NB4 (cell line): ENCODE measurements around the gene CIT.

Source experiments
- DNase-seq: peaks from one replicate; pipeline ENCODE4 v3.0.0; 2010; ENCODE audit warnings: low read depth
- H3K4me3 ChIP-seq: one replicate; pipeline ENCODE4 v1.5.1; 2011; ENCODE audit warnings: mild to moderate bottlenecking, low read depth, low read length, moderate library complexity
- MYC ChIP-seq: IDR thresholded peaks from 2 replicates; pipeline ENCODE4 v1.6.1; 2011; ENCODE audit warnings: low read depth, low read length
- POLR2A ChIP-seq: IDR thresholded peaks from 2 replicates; pipeline ENCODE4 v1.6.1; 2011; ENCODE audit warnings: mild to moderate bottlenecking; ENCODE audit not compliant: insufficient read length; ENCODE audit errors: extremely low read depth
- TF ChIP-seq, protein P1 (sequence below): IDR thresholded peaks from one replicate; pipeline ENCODE4 v1.5.1; 2012; ENCODE audit warnings: low read depth, low read length
- TF ChIP-seq, protein P2 (sequence below): IDR thresholded peaks from 2 replicates; pipeline ENCODE4 v1.6.1; 2011; ENCODE audit warnings: low read depth, low read length

CIT gene

DNA sequence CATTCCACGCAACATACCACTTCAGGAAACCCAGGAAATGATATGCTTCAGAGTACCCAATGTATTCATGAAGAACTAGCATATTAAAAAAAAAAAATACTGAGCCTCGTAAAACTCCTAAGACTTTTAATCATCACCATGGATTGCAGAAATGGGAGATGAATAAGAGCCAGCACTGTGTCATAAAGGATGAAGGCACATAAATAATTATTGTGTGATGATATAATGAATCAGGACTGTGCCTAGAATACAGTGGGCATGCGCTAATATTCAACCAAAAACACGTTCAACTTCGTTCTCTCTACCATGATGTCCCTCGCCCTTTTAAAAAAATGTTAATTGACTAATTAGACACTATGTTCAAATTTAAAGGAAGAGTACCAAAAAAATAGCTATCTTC lies 68.7 kb downstream of the CIT start:
- DNase-seq: no peak
- TF ChIP-seq, protein P1, sequence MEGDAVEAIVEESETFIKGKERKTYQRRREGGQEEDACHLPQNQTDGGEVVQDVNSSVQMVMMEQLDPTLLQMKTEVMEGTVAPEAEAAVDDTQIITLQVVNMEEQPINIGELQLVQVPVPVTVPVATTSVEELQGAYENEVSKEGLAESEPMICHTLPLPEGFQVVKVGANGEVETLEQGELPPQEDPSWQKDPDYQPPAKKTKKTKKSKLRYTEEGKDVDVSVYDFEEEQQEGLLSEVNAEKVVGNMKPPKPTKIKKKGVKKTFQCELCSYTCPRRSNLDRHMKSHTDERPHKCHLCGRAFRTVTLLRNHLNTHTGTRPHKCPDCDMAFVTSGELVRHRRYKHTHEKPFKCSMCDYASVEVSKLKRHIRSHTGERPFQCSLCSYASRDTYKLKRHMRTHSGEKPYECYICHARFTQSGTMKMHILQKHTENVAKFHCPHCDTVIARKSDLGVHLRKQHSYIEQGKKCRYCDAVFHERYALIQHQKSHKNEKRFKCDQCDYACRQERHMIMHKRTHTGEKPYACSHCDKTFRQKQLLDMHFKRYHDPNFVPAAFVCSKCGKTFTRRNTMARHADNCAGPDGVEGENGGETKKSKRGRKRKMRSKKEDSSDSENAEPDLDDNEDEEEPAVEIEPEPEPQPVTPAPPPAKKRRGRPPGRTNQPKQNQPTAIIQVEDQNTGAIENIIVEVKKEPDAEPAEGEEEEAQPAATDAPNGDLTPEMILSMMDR: no peak
- TF ChIP-seq MYC: no peak
- TF ChIP-seq, protein P2, sequence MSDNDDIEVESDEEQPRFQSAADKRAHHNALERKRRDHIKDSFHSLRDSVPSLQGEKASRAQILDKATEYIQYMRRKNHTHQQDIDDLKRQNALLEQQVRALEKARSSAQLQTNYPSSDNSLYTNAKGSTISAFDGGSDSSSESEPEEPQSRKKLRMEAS: no peak
- no peak for TF ChIP-seq POLR2A
- H3K4me3 ChIP-seq: no peak overlapping the region

DNA sequence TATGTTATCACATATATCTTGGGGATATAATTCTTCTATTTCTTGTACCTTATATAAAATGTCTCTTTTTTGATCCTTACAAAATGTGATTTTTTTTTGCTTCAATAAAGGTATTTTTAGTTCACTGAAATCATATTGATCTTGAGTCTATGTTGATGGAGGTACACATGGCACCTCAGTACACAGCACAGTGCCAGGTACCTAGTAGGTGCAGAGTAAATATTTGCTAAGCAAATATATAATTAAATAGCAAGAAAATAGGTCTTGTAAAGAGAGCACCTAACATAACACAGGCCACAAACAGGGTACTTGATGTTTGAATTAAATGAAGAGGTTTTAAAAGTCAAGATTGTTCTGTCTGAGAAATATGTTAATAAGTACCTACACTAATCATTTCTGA lies 69.7 kb downstream of the CIT start:
- no peak overlapping the region for H3K4me3 ChIP-seq
- DNase-seq: no peak
- TF ChIP-seq MYC (no peak), POLR2A (no peak)
- TF ChIP-seq, protein P2: no peak
- TF ChIP-seq, protein P1: no peak

DNA sequence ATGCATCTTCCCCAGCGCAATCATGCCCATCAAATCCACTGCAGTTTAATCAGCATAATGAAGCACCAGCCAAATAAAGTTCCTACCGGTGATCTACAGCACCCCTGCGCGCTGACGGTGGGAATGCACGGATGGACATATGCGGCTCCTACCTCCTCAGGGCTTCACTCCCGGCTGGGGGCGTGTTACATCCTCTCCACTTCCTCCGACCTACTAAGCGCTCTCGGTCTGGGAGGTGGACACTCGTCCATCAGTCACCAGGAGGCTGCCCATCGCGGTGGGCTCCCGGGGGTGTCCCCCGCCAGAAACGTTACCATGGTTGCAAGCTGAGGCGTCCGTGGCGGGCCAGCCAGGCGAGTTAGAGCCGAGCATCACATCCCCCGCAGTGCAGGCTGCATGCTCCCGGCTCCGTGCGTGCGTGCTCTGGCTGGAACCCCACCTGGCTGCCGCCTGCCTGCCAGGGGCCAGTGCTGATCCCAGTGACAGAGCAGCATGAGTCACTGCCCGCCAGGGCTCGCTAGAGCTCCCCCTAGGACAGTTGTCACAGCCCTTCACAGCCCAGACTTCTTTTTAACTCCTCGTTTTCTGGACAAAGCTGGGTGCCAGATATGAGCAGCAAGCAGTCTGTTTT lies 73.0 kb downstream of the CIT start:
- TF ChIP-seq, protein P2: no peak
- TF ChIP-seq, protein P1: peak; percentile 56
- no peak for TF ChIP-seq POLR2A
- DNase-seq: peak; percentile 51
- no peak overlapping the region for H3K4me3 ChIP-seq

DNA sequence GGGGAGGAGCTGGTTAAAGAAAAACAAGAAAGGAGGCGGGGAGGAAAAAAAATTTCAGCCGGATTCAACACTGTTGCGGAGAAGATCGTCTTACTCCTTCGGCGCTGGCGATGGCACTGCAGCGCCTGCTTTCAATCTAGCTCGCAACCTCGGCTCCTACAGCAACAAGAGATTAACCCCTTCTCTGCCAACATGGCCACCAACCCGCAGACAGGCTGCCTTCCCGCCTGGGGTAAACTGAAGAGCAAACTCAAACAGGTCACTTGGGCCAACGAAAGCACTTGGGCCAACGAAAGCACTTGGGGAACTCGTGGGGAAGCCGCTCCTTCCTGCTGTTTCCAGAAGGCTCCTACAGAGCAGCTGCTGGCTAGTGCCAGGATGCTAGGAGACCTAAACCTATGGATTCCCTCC lies 73.7 kb downstream of the CIT start:
- no peak overlapping the region for H3K4me3 ChIP-seq
- no peak for TF ChIP-seq POLR2A
- no peak for TF ChIP-seq MYC
- TF ChIP-seq, protein P1: no peak
- TF ChIP-seq, protein P2: no peak
- DNase-seq: no peak

DNA sequence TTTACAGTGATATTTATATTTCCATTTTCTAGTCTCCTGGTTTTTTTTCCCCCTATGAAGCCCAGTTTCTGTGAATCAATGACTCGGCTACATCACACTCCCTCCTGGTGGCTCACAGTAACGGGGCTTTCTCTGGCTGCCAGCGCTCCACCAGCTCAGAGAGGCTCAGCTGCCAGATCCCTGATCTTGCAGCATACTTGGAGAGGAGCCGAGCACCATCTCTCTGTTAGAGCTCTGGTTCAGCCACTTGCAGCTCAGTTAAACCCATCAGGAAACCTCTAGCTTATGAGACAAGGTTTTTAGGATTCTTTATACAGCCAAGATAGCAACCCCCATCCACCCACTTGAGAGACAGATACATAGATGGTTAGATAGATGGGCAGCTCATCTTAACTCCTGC lies 74.6 kb downstream of the CIT start:
- H3K4me3 ChIP-seq: no peak overlapping the region

More for the DNA sequence above, 74.6 kb downstream of the CIT start:
- no peak for DNase-seq
- TF ChIP-seq POLR2A (no peak), MYC (no peak)
- TF ChIP-seq, protein P2: no peak
- TF ChIP-seq, protein P1: no peak
